Measurements from ENCODE around the gene RNASEL. TPM values are rescaled to one million over a fixed set of nuclear protein-coding genes. Genes with fewer than 3 reads are reported as not detected.

Gene RNASEL
- total and polyA plus RNA-seq, 2 of the 4 experiments (the other 2 are of a cell fraction), result 2.5 to 6.5 TPM

DNA sequence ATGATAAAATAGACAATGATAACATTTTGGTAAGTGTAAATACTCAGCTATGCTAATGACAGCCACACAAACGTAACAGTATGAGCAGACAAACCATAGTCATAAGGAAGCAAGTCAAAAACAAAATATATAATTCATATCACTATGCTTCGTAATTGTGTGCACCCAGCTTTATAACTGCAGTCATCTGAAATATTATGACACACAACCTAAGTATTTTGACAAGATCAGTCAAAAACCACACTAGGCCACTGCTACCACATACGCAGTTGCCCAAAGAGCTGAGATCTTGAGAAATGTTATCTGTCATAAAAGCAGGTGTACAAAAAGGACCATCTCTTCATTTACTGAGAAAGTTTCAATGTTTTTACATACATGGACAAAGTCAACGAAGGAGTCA lies 26.0 kb downstream of the RNASEL start:
- in situ Hi-C loops (cut with MboI; ENCODE audit: low sequenced_read_pairs), result no loop called here
- BruUV-seq (replicated peaks), result no TSS peak
- Histone ChIP-seq H4K8ac (ENCODE audit: low read depth in 2 of 2, low read length in 2 of 2) (no peak overlapping the region), H4K5ac (ENCODE audit: low read depth, low read length) (no peak overlapping the region), H3K14ac (replicated peaks; ENCODE audit: low read depth, low read length) (no peak overlapping the region), H4K91ac (ENCODE audit: insufficient read depth, low read depth, low read length) (no peak overlapping the region), H3K4me3 (ENCODE audit: insufficient read depth, low read depth, low read length) (no peak overlapping the region), H2BK5ac (ENCODE audit: low read depth, low read length, poor library complexity, severe bottlenecking) (no peak overlapping the region), H3K4ac (ENCODE audit: low read depth, low read length) (no peak overlapping the region), H3K79me1 (ENCODE audit: low read depth in 1 of 2, low read length in 2 of 2) (no peaks in the 10 kb centered on the region), H3K27ac (ENCODE audit: insufficient read depth, low read length) (no peak overlapping the region), H3K9me1 (ENCODE audit: insufficient read depth, low read length) (no peaks in the 10 kb centered on the region), H3K18ac (ENCODE audit: low read depth, low read length) (no peak overlapping the region), H3K9ac (ENCODE audit: low read depth, low read length) (no peak overlapping the region), H4K20me1 (ENCODE audit: insufficient read depth, low read length) (no peaks in the 10 kb centered on the region), H2AK5ac (ENCODE audit: low read depth, low read length) (no peak overlapping the region), H2AK9ac (replicated peaks; ENCODE audit: low read depth, low read length, poor library complexity) (no peak overlapping the region), H3K36me3 (ENCODE audit: control insufficient read depth, insufficient read depth, low read length) (no peaks in the 10 kb centered on the region), H3K23ac (ENCODE audit: low read depth, low read length) (no peak overlapping the region), H3K56ac (ENCODE audit: extremely low read depth, insufficient read depth, low read length) (no peak overlapping the region), H2BK15ac (ENCODE audit: low read depth, low read length) (no peak overlapping the region), H3K4me2 (ENCODE audit: low read depth, low read length) (no peak overlapping the region), H2BK20ac (ENCODE audit: low read depth, low read length) (no peak overlapping the region), H2BK120ac (ENCODE audit: low read depth, low read length) (no peak overlapping the region), H2AFZ (replicated peaks; ENCODE audit: low read length, poor library complexity) (no peak overlapping the region), H3K27me3 (ENCODE audit: control insufficient read depth, insufficient read depth, low read length) (peaks cover 5% of the 10 kb centered on the region), H3K9me3 (ENCODE audit: control insufficient read depth, insufficient read depth, low read length) (no peaks in the 10 kb centered on the region), H3K4me1 (ENCODE audit: control insufficient read depth, insufficient read depth, low read length) (no peaks in the 10 kb centered on the region)
- dilution Hi-C loops (cut with HindIII; ENCODE audit: low sequenced_read_pairs, unreplicated experiment), result no loop called here
- TF ChIP-seq RCOR1 (IDR thresholded peaks at IDR 0.05; ENCODE audit: insufficient replicate concordance, low read length), result no peak
- TF ChIP-seq MAFK (IDR thresholded peaks at IDR 0.05; ENCODE audit: low read depth, low read length), result no peak
- TF ChIP-seq MXI1 (IDR thresholded peaks at IDR 0.05; ENCODE audit: borderline replicate concordance, low read depth, low read length), result no peak
- no peak for TF ChIP-seq BHLHE40 (IDR thresholded peaks at IDR 0.05; ENCODE audit: low read depth, low read length)
- no peak for TF ChIP-seq NFE2L2 (IDR thresholded peaks at IDR 0.05; ENCODE audit: low read depth, low read length)
- TF ChIP-seq, protein P1, sequence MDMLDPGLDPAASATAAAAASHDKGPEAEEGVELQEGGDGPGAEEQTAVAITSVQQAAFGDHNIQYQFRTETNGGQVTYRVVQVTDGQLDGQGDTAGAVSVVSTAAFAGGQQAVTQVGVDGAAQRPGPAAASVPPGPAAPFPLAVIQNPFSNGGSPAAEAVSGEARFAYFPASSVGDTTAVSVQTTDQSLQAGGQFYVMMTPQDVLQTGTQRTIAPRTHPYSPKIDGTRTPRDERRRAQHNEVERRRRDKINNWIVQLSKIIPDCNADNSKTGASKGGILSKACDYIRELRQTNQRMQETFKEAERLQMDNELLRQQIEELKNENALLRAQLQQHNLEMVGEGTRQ (IDR thresholded peaks at IDR 0.05; ENCODE audit: low read depth, low read length), result no peak
- no peak for TF ChIP-seq RAD21 (IDR thresholded peaks at IDR 0.05; ENCODE audit: low read length)
- TF ChIP-seq CEBPB (IDR thresholded peaks at IDR 0.05; ENCODE audit: low read depth, low read length), result no peak
- TF ChIP-seq, protein P2, sequence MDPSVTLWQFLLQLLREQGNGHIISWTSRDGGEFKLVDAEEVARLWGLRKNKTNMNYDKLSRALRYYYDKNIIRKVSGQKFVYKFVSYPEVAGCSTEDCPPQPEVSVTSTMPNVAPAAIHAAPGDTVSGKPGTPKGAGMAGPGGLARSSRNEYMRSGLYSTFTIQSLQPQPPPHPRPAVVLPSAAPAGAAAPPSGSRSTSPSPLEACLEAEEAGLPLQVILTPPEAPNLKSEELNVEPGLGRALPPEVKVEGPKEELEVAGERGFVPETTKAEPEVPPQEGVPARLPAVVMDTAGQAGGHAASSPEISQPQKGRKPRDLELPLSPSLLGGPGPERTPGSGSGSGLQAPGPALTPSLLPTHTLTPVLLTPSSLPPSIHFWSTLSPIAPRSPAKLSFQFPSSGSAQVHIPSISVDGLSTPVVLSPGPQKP (IDR thresholded peaks at IDR 0.05; ENCODE audit: borderline replicate concordance, low read depth, low read length), result no peak
- DNase-seq (no peak), ATAC-seq (ENCODE audit: low read depth) (no peak)
- WGBS, 2 experiments (ENCODE audit: extremely low coverage in 2 of 2, insufficient read length in 1 of 2), result 0% methylated on average over 1 of the region's 4 CpGs; no CpG with 5 or more reads in 1 of the 2 experiments
- ChIA-PET CTCF (no interaction called here), POLR2A (ENCODE audit: unreplicated experiment) (no interaction called here)
- intact Hi-C loops (cut with micrococcal nuclease), result no loop called here
